ENCODE measurements around the gene TCTN2.

DNA sequence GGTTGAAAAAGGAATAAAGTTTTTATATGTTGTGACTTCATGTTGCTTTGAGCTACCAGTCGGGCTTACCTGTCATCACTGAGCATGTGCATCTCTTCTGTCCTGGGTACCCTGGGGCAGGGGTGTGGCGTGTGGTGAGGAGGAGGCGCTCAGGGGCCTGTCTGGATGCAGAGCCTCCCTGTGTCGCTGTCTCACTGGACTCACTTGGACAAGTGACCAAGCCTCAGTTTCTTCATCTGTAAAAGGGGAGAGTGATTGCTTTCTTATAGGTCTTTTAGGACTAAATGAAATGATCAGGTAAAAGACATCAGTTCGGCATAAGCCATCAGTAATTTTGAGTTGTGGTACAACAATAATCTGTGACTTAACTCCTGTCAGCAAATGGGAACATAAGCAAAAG lies 63.4 kb downstream of the TCTN2 start:
- TF ChIP-seq, protein P1, sequence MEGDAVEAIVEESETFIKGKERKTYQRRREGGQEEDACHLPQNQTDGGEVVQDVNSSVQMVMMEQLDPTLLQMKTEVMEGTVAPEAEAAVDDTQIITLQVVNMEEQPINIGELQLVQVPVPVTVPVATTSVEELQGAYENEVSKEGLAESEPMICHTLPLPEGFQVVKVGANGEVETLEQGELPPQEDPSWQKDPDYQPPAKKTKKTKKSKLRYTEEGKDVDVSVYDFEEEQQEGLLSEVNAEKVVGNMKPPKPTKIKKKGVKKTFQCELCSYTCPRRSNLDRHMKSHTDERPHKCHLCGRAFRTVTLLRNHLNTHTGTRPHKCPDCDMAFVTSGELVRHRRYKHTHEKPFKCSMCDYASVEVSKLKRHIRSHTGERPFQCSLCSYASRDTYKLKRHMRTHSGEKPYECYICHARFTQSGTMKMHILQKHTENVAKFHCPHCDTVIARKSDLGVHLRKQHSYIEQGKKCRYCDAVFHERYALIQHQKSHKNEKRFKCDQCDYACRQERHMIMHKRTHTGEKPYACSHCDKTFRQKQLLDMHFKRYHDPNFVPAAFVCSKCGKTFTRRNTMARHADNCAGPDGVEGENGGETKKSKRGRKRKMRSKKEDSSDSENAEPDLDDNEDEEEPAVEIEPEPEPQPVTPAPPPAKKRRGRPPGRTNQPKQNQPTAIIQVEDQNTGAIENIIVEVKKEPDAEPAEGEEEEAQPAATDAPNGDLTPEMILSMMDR (IDR thresholded peaks at IDR 0.05; ENCODE audit: low read depth, low read length, poor library complexity, severe bottlenecking) = no peak
- TF ChIP-seq EZH2phosphoT487 (IDR thresholded peaks at IDR 0.05; ENCODE audit: borderline replicate concordance, low read length) = no peak
